ENCODE measurements around the gene SMLR1. TPM values are rescaled to one million over a fixed set of nuclear protein-coding genes. Genes with fewer than 3 reads are reported as not detected.

SMLR1 gene
- total and polyA plus RNA-seq, 2 donors (not counting 3 experiments of a cell fraction or from before 2014, with no cell fraction given) = not detected

DNA sequence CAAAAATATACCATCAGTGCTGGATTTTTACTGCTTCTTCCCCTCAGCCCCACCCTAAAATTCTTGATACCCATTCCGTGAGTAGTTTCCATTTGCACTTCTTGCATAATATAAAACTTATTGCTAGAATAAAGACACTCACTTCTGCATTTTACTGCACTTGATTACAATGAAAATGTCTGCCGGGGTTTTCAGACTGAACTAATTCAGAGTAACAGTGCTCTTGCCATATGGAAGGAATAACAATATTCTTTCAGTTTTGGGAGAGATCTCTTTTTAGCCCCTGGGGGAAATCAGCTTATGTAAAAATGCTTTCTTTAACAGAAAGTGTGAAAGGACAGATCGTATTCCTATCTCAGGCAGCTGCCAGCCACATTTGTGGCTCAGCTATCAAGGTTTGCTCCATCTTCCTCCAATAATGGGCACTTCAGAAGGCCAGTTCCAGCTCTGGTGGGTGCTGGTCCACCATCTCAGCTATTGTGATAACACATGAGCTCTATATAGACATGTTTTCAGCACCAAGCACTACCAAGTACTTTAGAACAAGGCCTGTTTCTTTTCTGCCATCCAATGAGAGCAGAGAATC, 8.9 kb downstream of the SMLR1 start:
- FAIRE-seq = no peak
- intact Hi-C loops (cut with micrococcal nuclease) = no loop called here
- H3K79me2 ChIP-seq (ENCODE audit: control insufficient read depth, insufficient read depth, low read length) = no peaks in the 10 kb centered on the region
- no peaks in the 10 kb centered on the region for H3K9me1 ChIP-seq (replicated peaks; ENCODE audit: control insufficient read depth, extremely low read depth, insufficient read depth, low read length)
- no peak overlapping the region for H3K4me2 ChIP-seq (ENCODE audit: insufficient read depth, low read length)
- H3K4me1 ChIP-seq (ENCODE audit: control insufficient read depth, extremely low read depth, insufficient read depth, low read length) = no peaks in the 10 kb centered on the region
- H3K27ac ChIP-seq (ENCODE audit: insufficient read depth, low read depth, low read length) = no peak overlapping the region
- dilution Hi-C loops (cut with MboI; ENCODE audit: extremely low pct_ligation_motif_present, low sequenced_read_pairs) = no loop called here
- POLR2A ChIA-PET = no interaction called here
- BruUV-seq (replicated peaks) = no TSS peak
- H4K20me1 ChIP-seq (replicated peaks; ENCODE audit: control insufficient read depth, extremely low read depth, insufficient read depth, low read length) = no peaks in the 10 kb centered on the region
- DNase-seq (ENCODE audit: low read depth, low spot score) = no peak
- H2AFZ ChIP-seq (ENCODE audit: low read depth, low read length) = no peak overlapping the region
- CTCF ChIA-PET = interaction anchor here (1.0 kb wide), 1 partner anchor 11 kb away, joined by 3 read pairs; no protein-coding TSS in a partner anchor
- no peak overlapping the region for H3K4me3 ChIP-seq (replicated peaks in 1 of 3; ENCODE audit: insufficient read depth in 1 of 3, low read depth in 1 of 3, low read length in 3 of 3)
- TF ChIP-seq POLR2AphosphoS5 (IDR thresholded peaks at IDR 0.05; ENCODE audit: insufficient read depth, low read depth, low read length) = no peak
- no peak for TF ChIP-seq FOS (IDR thresholded peaks at IDR 0.05; ENCODE audit: borderline replicate concordance, insufficient read depth, low read length)
- TF ChIP-seq EZH2 (IDR thresholded peaks at IDR 0.05; ENCODE audit: borderline replicate concordance, low read depth, low read length, severe bottlenecking) = no peak
- no peak for TF ChIP-seq MYC (IDR thresholded peaks at IDR 0.05; ENCODE audit: low read depth, low read length)
- no peak overlapping the region for H3K9ac ChIP-seq (replicated peaks; ENCODE audit: extremely low read depth, insufficient read depth, low read length)
- H3K27me3 ChIP-seq (ENCODE audit: control insufficient read depth in 2 of 2, insufficient read depth in 2 of 2, low read length in 2 of 2) = no peaks in the 10 kb centered on the region
- no peaks in the 10 kb centered on the region for H3K9me3 ChIP-seq (replicated peaks; ENCODE audit: control insufficient read depth, insufficient read depth, low read length)
- H3K36me3 ChIP-seq (ENCODE audit: control insufficient read depth in 2 of 2, extremely low read depth in 1 of 2, insufficient read depth in 2 of 2, low read length in 2 of 2) = no peaks in the 10 kb centered on the region

DNA sequence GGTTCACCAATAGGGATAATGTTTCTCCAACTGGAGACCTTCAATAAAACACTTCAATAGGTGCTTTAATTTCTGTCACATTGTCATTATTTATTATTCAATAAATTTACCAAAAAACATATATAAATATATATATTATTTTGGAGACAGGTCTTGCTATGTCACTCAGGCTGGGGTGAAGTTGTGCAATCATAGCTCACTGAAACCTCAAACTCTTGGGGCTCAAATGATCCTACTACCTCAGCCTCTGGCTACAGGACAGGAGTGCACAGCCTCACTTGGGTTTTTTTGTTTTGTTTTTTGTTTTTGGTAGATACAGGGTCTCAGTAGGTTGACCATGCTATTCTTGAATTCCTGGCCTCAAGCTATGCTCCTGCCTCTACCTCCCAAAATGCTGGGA, 9.9 kb downstream of the SMLR1 start:
- dilution Hi-C loops (cut with MboI; ENCODE audit: extremely low pct_ligation_motif_present, low sequenced_read_pairs) (no loop called here), intact Hi-C loops (cut with micrococcal nuclease) (no loop called here)
- CTCF ChIA-PET = no interaction called here
- TF ChIP-seq FOS (IDR thresholded peaks at IDR 0.05; ENCODE audit: borderline replicate concordance, insufficient read depth, low read length) (no peak), POLR2AphosphoS5 (IDR thresholded peaks at IDR 0.05; ENCODE audit: insufficient read depth, low read depth, low read length) (no peak), EZH2 (IDR thresholded peaks at IDR 0.05; ENCODE audit: borderline replicate concordance, low read depth, low read length, severe bottlenecking) (no peak), MYC (IDR thresholded peaks at IDR 0.05; ENCODE audit: low read depth, low read length) (no peak), GATA2 (IDR thresholded peaks at IDR 0.05; ENCODE audit: insufficient read depth, insufficient read length, low read depth, low read length) (no peak), JUN (IDR thresholded peaks at IDR 0.05; ENCODE audit: borderline replicate concordance, insufficient read depth, insufficient read length, low read depth) (no peak), POLR2A (IDR thresholded peaks at IDR 0.05; ENCODE audit: low read depth, low read length) (no peak)
- TF ChIP-seq, protein P1, sequence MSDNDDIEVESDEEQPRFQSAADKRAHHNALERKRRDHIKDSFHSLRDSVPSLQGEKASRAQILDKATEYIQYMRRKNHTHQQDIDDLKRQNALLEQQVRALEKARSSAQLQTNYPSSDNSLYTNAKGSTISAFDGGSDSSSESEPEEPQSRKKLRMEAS (IDR thresholded peaks at IDR 0.05; ENCODE audit: insufficient read depth, insufficient read length) = no peak
- TF ChIP-seq, protein P2, sequence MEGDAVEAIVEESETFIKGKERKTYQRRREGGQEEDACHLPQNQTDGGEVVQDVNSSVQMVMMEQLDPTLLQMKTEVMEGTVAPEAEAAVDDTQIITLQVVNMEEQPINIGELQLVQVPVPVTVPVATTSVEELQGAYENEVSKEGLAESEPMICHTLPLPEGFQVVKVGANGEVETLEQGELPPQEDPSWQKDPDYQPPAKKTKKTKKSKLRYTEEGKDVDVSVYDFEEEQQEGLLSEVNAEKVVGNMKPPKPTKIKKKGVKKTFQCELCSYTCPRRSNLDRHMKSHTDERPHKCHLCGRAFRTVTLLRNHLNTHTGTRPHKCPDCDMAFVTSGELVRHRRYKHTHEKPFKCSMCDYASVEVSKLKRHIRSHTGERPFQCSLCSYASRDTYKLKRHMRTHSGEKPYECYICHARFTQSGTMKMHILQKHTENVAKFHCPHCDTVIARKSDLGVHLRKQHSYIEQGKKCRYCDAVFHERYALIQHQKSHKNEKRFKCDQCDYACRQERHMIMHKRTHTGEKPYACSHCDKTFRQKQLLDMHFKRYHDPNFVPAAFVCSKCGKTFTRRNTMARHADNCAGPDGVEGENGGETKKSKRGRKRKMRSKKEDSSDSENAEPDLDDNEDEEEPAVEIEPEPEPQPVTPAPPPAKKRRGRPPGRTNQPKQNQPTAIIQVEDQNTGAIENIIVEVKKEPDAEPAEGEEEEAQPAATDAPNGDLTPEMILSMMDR (IDR thresholded peaks at IDR 0.05; ENCODE audit: extremely low read depth in 1 of 2, insufficient read depth in 1 of 2, low read depth in 1 of 2, low read length in 2 of 2) = no peak
- DNase-seq (ENCODE audit: low read depth, low spot score) = no peak
- no peaks in the 10 kb centered on the region for H3K36me3 ChIP-seq (ENCODE audit: control insufficient read depth in 2 of 2, extremely low read depth in 1 of 2, insufficient read depth in 2 of 2, low read length in 2 of 2)
- H3K9me3 ChIP-seq (replicated peaks; ENCODE audit: control insufficient read depth, insufficient read depth, low read length) = no peaks in the 10 kb centered on the region
- no peak overlapping the region for H2AFZ ChIP-seq (ENCODE audit: low read depth, low read length)
- H3K4me2 ChIP-seq (ENCODE audit: insufficient read depth, low read length) = no peak overlapping the region
- FAIRE-seq = no peak
- H3K9me1 ChIP-seq (replicated peaks; ENCODE audit: control insufficient read depth, extremely low read depth, insufficient read depth, low read length) = no peaks in the 10 kb centered on the region
- no TSS peak for BruUV-seq (replicated peaks)
- H3K4me3 ChIP-seq (replicated peaks in 1 of 3; ENCODE audit: insufficient read depth in 1 of 3, low read depth in 1 of 3, low read length in 3 of 3) = no peak overlapping the region
- POLR2A ChIA-PET = no interaction called here
- no peak overlapping the region for H3K27ac ChIP-seq (ENCODE audit: insufficient read depth, low read depth, low read length)
- no peaks in the 10 kb centered on the region for H4K20me1 ChIP-seq (replicated peaks; ENCODE audit: control insufficient read depth, extremely low read depth, insufficient read depth, low read length)
- H3K79me2 ChIP-seq (ENCODE audit: control insufficient read depth, insufficient read depth, low read length) = no peaks in the 10 kb centered on the region
- H3K4me1 ChIP-seq (ENCODE audit: control insufficient read depth, extremely low read depth, insufficient read depth, low read length) = no peaks in the 10 kb centered on the region
- no peak overlapping the region for H3K9ac ChIP-seq (replicated peaks; ENCODE audit: extremely low read depth, insufficient read depth, low read length)
- H3K27me3 ChIP-seq (ENCODE audit: control insufficient read depth in 2 of 2, insufficient read depth in 2 of 2, low read length in 2 of 2) = no peaks in the 10 kb centered on the region
